ENCODE measurements around the gene COL4A2. TPM values are rescaled to one million over a fixed set of nuclear protein-coding genes. Genes with fewer than 3 reads are reported as not detected.

The COL4A2 gene
- total RNA-seq, 1 experiment from 2014 or later, result 74.5 TPM

GRCh38 chr13:110396476-110396875 is 89.4 kb downstream of the COL4A2 start:
- peaks cover 5% of the 10 kb centered on the region; the same call in 1 of the 2 replicates for H3K36me3 ChIP-seq (ENCODE audit: low read depth, low read length)
- no peak; the same call in 1 of the 2 replicates for ATAC-seq

GRCh38 chr13:110396913-110397381 is 89.9 kb downstream of the COL4A2 start:
- Histone ChIP-seq H4K20me1 (ENCODE audit: low read length) (no peaks in the 10 kb centered on the region), H3K27ac (ENCODE audit: low read length) (peak overlapping the region; percentile 100), H3K9me2 (replicated peaks; ENCODE audit: low read length) (no peaks in the 10 kb centered on the region), H2AFZ (ENCODE audit: low read length) (peak overlapping the region; percentile 30; the same call in 1 of the 2 replicates), H3F3A (ENCODE audit: low read length, unreplicated experiment) (peaks cover 9% of the 10 kb centered on the region), H3K4me1 (ENCODE audit: insufficient read depth, low read length) (peaks cover 35% of the 10 kb centered on the region), H3K9me3 (ENCODE audit: low read length) (no peaks in the 10 kb centered on the region), H3K36me3 (ENCODE audit: low read depth, low read length) (0 out of 2 replicates have a peak, but pooled peaks cover under 1% of the 10 kb centered on the region), H3K9ac (ENCODE audit: low read length) (peak overlapping the region; percentile 93), H3K27me3 (ENCODE audit: low read length) (no peaks in the 10 kb centered on the region), H3K4me3 (ENCODE audit: low read length) (peak overlapping the region; percentile 46), H3K4me2 (ENCODE audit: low read length) (peak overlapping the region; percentile 77), H3K79me2 (ENCODE audit: low read length) (peaks cover 3% of the 10 kb centered on the region; the same call in 1 of the 2 replicates)
- DNase-seq (peak; percentile 92), ATAC-seq (peak; percentile 98)
- ChIA-PET POLR2A (ENCODE audit: unreplicated experiment) (no interaction called here), CTCF (no interaction called here)
- intact Hi-C loops (cut with micrococcal nuclease), result no loop called here
- TF ChIP-seq EZH2phosphoT487 (IDR thresholded peaks at IDR 0.05; ENCODE audit: borderline replicate concordance, low read length) (no peak), CTCF (conservative IDR thresholded peaks at IDR 0.05; ENCODE audit: low read depth, low read length) (no peak), EZH2 (IDR thresholded peaks at IDR 0.05; ENCODE audit: low read length, unreplicated experiment) (no peak)
- no TSS peak for BruUV-seq (replicated peaks)

More at GRCh38 chr13:110396476-110396875, 89.4 kb downstream of the COL4A2 start:
- peaks cover 38% of the 10 kb centered on the region for H3K4me1 ChIP-seq (ENCODE audit: insufficient read depth, low read length)
- no peak for TF ChIP-seq EZH2phosphoT487 (IDR thresholded peaks at IDR 0.05; ENCODE audit: borderline replicate concordance, low read length)
- no peak for TF ChIP-seq EZH2 (IDR thresholded peaks at IDR 0.05; ENCODE audit: low read length, unreplicated experiment)
- TF ChIP-seq CTCF (conservative IDR thresholded peaks at IDR 0.05; ENCODE audit: low read depth, low read length), result no peak
- H4K20me1 ChIP-seq (ENCODE audit: low read length), result no peaks in the 10 kb centered on the region
- BruUV-seq (replicated peaks), result no TSS peak
- no peak overlapping the region for H3K4me3 ChIP-seq (ENCODE audit: low read length)
- H3K9me2 ChIP-seq (replicated peaks; ENCODE audit: low read length), result no peaks in the 10 kb centered on the region
- no peaks in the 10 kb centered on the region for H3K27me3 ChIP-seq (ENCODE audit: low read length)
- no peaks in the 10 kb centered on the region for H3K9me3 ChIP-seq (ENCODE audit: low read length)
- peak overlapping the region; percentile 82 for H3K9ac ChIP-seq (ENCODE audit: low read length)
- peak overlapping the region; percentile 100 for H3K27ac ChIP-seq (ENCODE audit: low read length)
- no peak overlapping the region for H2AFZ ChIP-seq (ENCODE audit: low read length)
- no peak for DNase-seq
- peaks cover 7% of the 10 kb centered on the region for H3K79me2 ChIP-seq (ENCODE audit: low read length)
- ChIA-PET POLR2A (ENCODE audit: unreplicated experiment) (no interaction called here), CTCF (no interaction called here)
- H3K4me2 ChIP-seq (ENCODE audit: low read length), result peak overlapping the region; percentile 66
- peaks cover 9% of the 10 kb centered on the region for H3F3A ChIP-seq (ENCODE audit: low read length, unreplicated experiment)
- intact Hi-C loops (cut with micrococcal nuclease), result no loop called here

- CTCF ChIA-PET, result no interaction called here
- H3K36me3 ChIP-seq (ENCODE audit: low read depth, low read length), result no peaks in the 10 kb centered on the region
- H3K27ac ChIP-seq (ENCODE audit: low read length), result peak overlapping the region; percentile 100
- ATAC-seq (peak; percentile 20), DNase-seq (peak; percentile 23)
- H3K79me2 ChIP-seq (ENCODE audit: low read length), result no peaks in the 10 kb centered on the region
- POLR2A ChIA-PET (ENCODE audit: unreplicated experiment), result no interaction called here
- H3K4me3 ChIP-seq (ENCODE audit: low read length), result peak overlapping the region; percentile 46
- H3K9me2 ChIP-seq (replicated peaks; ENCODE audit: low read length), result no peaks in the 10 kb centered on the region
- peaks cover 9% of the 10 kb centered on the region for H3F3A ChIP-seq (ENCODE audit: low read length, unreplicated experiment)
- intact Hi-C loops (cut with micrococcal nuclease), result no loop called here
- H2AFZ ChIP-seq (ENCODE audit: low read length), result peak overlapping the region; percentile 30
- no peaks in the 10 kb centered on the region for H4K20me1 ChIP-seq (ENCODE audit: low read length)
- BruUV-seq (replicated peaks), result TSS peak; percentile 62
- H3K27me3 ChIP-seq (ENCODE audit: low read length), result no peaks in the 10 kb centered on the region
- peak overlapping the region; percentile 93 for H3K9ac ChIP-seq (ENCODE audit: low read length)
- H3K4me2 ChIP-seq (ENCODE audit: low read length), result peak overlapping the region; percentile 77
- TF ChIP-seq CTCF (conservative IDR thresholded peaks at IDR 0.05; ENCODE audit: low read depth, low read length), result no peak
- no peak for TF ChIP-seq EZH2phosphoT487 (IDR thresholded peaks at IDR 0.05; ENCODE audit: borderline replicate concordance, low read length)
- TF ChIP-seq EZH2 (IDR thresholded peaks at IDR 0.05; ENCODE audit: low read length, unreplicated experiment), result no peak
- H3K4me1 ChIP-seq (ENCODE audit: insufficient read depth, low read length), result peaks cover 35% of the 10 kb centered on the region
- H3K9me3 ChIP-seq (ENCODE audit: low read length), result no peaks in the 10 kb centered on the region
Measured at GRCh38 chr13:110397436-110398115, 90.5 kb downstream of the COL4A2 start.
